DMS53 treated with DMSO at 0.1 percent for 48 hours (cell line): ENCODE measurements around the gene SLC16A14.
"Not testable (repeated sequence)": the region's sequence is repeated elsewhere in the genome, so short reads cannot be mapped to it uniquely, and the experiment has no call there.

Experiments
- DNase-seq: peaks from one replicate; lab custom pipeline; 2025; ENCODE audit not compliant: unreplicated experiment; lab: John Stamatoyannopoulos, UW

The SLC16A14 gene

DNA sequence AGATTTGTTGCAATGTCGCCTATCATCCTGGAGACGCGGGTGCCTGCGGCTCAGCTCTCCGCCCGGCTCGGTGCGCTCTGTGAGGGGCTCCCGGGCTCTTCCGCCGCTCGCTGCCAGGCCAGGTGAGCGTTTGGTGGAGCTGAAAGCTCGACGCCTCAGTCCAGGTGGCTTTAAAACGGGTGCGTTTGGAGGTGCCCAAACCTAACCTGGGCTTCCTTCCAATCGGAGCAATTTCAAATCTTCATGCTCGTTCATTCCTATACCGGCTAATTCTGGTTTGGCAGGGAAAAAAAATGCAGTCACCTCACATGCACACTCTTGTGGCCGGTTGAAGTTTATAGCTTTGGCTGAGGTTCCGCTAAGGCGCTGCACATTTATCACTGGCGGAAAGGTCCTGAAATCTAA, at the start of gene SLC16A14:
Gene SLC16A14, minus strand, starts transcription at position 274 of the 405 bp plus-strand sequence. CDS start 9,572 bp downstream, outside the sequence.
- no peak for DNase-seq

- DNase-seq = no peak
These were observed 38.0 kb upstream of the SLC16A14 start for GRCh38 chr2:230106771-230107170.

- not testable (repeated sequence) for DNase-seq
These were observed 33.2 kb upstream of the SLC16A14 start for GRCh38 chr2:230101967-230102366.

DNA sequence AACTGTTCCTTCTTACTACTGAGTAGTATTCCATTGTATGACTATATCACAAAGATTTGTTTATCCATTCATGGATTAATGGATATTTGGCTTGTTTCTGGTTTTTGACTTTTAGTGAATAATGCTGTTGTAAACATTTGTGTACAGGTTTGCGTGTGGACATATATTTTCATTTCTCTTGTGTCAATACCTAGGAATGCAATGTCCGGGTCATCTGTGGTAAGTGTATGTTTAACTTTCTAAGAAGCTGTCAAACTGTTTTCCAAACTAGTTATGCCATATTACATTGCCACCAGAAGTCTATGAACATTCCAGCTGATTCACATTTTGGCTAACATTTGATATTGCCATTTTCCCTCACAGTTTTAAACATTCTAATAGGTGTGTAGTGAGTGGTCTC, 29.1 kb upstream of the SLC16A14 start:
- DNase-seq = no peak

GRCh38 chr2:230097424-230097823, 28.7 kb upstream of the SLC16A14 start:
- DNase-seq = no peak

DNA sequence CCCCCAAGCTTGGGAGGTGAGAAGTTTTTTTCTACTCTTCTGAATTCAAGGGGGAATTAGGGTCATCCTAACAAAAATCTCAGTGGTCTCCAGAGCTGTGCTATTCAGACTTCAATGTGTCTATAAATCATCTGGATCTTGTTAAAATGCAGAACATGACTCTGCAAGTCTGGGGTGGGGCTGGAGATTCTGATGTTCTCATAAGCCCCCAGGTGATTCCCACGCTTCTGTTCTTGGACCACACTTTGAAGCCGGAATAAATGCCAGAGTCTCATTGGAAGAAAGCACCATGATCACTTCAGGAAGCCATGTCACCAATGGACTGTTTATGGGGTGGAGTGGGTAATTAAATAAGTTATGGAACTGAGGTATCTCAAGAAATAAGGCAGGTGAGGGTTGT, 22.2 kb upstream of the SLC16A14 start:
- DNase-seq = no peak

- DNase-seq = no peak
These were observed 16.5 kb upstream of the SLC16A14 start for GRCh38 chr2:230085201-230085600.

GRCh38 chr2:230077851-230078547, 9.3 kb upstream of the SLC16A14 start:
- DNase-seq = no peak

DNA sequence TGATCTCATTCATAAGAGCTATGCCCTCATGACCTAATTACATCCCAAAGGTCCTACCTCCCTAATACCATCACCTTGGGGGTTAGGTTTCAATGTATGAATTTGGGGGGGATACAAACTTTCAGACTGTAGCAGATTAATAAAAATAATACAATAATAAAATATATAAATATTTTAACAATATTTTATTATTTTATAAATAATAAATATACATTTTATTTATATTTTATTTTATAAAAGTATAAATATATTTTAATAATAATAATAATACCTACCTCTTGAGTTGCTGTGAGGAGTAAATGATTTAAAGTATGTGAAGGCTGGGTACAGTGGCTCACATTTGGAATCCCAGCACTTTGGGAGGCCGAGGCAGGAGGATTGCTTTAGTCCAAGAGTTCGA, 8.1 kb upstream of the SLC16A14 start:
- no peak for DNase-seq

DNA sequence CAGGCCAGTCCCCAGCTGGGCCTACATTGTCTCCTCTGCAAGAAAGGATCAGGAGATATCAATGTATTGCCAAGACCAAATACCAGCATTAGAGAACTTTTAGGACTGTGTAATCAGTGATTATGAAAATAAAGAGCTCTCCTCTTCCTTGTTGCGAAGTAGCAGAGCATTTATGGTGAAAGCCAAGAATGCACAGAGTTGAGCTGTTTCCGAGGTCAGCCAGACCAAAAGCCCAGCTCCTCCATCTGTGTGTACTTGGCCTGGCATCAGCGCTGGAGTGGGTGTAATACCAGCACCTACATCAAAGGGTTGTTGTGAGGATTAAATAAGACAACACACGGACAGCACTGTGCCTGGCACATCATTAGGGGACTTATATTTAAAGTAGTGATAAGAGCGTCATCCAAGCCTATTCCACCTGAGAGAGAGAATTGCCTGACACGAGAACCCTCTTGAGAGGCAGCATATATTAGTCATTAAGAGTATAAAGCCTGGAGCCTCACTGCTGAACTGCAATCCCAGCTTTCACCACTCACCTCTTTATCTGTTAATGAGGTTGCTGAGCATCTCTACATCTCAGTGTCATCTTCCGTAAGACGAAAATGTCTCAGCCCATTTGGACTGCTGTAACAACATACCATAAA, 7.4 kb upstream of the SLC16A14 start:
- peak; percentile 49 for DNase-seq

DNA sequence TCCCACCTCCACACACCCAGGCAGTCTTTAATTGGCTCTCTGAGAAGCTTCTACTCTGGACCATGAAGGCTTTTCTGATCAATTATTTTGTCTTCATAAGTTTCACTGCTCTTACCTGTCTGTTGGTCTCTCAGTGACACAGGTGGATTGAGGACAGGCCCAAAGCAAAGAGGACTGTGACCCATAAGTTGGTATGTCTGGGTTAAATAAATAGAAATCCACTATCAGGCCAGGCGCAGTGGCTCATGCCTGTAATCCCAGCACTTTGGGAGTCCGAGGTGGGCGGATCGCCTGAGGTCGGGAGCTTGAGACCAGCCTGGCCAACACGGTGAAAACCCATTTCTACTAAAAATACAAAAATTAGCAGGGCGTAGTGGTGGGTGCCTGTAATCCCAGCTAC, 2.7 kb upstream of the SLC16A14 start:
- no peak for DNase-seq

GRCh38 chr2:230069402-230069801, 678 bp upstream of the SLC16A14 start:
- no peak for DNase-seq

DNA sequence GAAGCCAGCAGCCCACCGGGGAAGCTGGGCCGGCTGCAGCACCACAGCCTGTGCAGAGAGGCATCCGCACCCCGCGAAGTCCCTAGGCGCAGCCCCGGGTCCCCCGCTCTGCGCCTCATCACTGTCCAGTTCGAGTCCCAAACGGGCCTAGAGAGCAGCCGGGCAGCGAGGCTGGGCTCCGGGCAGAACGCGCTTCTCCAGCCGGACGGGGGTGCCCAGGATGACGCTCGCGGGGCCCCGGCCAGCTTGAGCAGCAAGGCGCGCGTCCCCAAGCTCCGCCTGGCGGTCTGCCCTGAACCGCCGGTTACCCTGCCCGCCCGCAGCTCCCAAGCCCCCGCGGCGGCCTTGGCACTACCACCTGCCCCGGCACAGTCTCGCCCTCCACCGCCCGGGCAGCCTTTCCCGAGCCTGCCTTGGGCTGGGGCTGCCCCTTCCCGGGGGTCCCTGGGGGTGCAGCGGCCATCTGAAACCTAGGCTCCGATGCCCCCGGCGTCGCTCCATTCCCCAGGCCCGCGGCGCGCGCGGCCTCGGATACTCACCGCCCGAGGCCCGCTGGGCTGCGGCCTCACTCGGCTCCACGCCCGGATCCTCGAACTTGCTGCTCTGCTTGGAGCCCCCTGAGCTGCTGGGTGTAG, 591 bp downstream of the SLC16A14 start:
- DNase-seq = peak; percentile 37

GRCh38 chr2:230060672-230061293, 7.9 kb downstream of the SLC16A14 start:
- no peak for DNase-seq

GRCh38 chr2:230053753-230054478, 14.8 kb downstream of the SLC16A14 start:
- DNase-seq = no peak

DNA sequence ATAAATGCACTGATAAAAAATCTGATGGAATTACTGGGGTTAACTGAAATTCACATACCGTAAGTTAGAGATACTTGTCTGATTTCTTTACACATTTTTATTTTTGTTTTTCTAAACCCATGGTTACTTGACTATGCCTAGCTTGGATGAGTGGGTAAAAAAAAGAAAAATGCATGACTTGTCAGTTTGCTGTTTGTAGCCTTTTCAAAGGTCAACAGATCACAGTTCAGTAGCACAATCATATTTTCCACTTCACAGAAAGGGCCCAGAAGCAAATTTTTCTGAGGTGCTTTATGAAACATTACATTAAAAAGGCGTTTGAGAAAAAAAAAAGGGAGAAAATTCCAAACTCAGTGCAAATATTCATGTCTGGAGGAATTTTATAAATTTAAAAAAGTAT, 16.4 kb downstream of the SLC16A14 start:
- no peak for DNase-seq

GRCh38 chr2:230050136-230050535, 18.6 kb downstream of the SLC16A14 start:
- DNase-seq = no peak

GRCh38 chr2:230048010-230048671, 20.6 kb downstream of the SLC16A14 start:
- DNase-seq = no peak

DNA sequence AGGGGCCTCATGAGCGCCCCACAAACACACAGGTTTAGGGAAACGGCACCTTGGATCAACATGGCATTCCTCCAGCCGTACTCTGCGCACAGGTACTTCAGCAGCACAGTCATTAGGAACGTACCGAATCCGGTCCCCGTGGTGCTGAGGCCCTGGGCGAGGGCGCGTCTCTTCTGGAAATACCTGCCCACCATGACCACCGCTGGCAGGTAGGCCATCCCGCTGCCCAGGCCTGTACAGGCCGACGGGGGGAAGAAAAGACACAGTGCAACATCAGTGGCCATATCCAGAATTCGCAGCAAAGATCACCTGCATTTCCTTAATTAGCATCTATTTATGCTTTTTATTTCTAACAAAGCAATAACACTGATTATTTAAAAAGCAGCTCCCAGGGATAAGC, 22.2 kb downstream of the SLC16A14 start:
- DNase-seq = no peak

DNA sequence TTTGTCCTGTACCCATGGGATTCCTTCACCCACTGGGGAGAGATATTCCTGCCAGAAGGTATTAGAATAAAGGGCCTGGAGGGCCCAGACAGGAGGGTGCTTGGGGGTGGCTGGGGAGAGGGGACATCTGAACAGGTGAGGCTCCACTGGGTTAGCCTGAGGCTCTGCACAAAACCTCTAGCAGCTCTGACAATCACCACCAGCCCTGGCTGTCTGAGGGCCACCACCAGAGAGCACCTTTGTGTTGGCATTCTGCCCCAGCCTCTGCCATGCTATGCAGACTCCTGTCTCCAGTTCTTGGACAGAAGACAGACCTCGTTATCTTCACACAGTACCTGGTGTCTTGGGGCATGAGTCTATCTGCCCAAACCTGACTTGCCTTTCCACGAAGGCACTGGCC, 25.3 kb downstream of the SLC16A14 start:
- DNase-seq = no peak

GRCh38 chr2:230043025-230043424, 25.7 kb downstream of the SLC16A14 start:
- no peak for DNase-seq
